HG03135 (cell line): Measurements from ENCODE around the gene SIAH3.
"Not testable (repeated sequence)": the region's sequence is repeated elsewhere in the genome, so short reads cannot be mapped to it uniquely, and the experiment has no call there.

Source experiments
- ATAC-seq: cut with Tn5 transposase; IDR thresholded peaks from one replicate; pipeline ENCODE4 v1.9.1; 2021; ENCODE audit warnings: mild to moderate bottlenecking, moderate library complexity; ENCODE audit not compliant: unreplicated experiment

Gene SIAH3, protein sequence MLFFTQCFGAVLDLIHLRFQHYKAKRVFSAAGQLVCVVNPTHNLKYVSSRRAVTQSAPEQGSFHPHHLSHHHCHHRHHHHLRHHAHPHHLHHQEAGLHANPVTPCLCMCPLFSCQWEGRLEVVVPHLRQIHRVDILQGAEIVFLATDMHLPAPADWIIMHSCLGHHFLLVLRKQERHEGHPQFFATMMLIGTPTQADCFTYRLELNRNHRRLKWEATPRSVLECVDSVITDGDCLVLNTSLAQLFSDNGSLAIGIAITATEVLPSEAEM

DNA sequence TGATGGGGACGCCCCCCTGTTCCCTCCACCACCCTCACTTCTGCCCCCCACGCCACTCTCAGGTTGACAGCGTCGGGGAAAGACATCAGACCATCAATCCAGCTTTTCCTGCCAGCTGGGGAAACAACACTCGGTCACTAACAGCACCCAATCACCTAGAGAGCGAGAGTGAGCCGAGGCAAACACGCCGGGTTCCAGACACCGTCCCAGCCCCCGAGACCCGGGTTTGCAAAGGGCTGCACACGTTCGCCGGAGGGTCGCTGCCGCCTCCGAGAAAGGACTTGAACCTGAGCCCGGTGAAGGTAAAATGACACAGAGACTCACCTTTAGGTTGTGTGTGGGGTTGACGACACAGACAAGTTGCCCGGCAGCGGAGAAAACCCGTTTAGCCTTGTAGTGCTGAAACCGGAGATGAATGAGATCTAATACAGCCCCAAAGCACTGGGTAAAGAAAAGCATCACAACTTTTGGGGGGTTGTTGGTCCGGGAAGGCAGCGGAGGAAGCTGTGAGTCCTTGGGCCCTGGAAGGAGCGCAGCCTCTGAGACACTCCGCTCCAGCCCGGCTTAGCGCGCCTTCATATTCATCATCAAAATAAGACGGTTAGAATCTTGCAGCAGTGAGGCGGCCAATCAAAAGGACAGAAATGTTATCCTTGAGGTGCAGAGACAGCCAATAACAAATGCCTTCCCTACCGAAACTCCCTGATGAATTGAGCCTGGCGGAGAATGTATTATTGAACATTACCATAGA, at the start of gene SIAH3:
TSS of gene SIAH3 (minus strand) at position 583 of the 751 bp plus-strand sequence. CDS start at position 459, 124 bp downstream.
- ATAC-seq: no peak

DNA sequence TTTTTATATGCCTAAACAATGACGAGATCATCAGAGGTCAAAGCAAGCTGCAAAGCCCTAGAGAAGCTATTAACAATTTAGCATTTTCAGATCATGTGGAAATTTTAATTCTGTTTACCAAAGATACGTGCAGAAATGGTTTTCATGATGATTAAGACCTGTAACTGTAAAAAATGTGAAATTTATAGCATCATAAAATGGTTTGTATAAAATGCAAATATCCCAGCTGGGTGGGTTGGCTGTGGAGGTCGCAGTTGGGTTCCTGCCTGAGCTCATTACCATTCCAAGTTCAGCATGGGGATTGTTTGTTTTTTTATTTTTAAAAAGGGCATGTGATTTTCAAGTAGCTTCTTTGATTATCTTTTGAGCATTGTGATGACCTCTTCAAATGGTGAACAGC, 47.9 kb upstream of the SIAH3 start:
- ATAC-seq: no peak

DNA sequence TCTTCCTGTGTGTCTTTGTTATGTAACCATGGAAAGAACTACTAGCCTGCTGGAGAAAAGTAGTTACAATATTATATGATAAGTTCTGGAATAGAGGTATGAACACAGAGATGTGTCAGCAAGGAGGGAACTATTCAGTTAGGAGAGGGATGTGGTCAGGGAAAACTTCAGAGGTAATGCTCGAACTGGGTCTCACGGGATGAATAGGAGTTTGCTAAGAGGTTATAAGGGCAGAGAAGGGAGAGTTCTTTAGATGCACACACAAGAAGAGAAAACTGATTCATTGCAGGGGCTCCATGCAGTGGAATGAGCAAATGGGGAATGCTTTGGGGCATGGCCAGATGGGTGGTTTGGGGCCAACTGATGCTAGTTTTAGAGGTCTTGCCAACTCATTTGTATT, 46.0 kb upstream of the SIAH3 start:
- no peak for ATAC-seq

DNA sequence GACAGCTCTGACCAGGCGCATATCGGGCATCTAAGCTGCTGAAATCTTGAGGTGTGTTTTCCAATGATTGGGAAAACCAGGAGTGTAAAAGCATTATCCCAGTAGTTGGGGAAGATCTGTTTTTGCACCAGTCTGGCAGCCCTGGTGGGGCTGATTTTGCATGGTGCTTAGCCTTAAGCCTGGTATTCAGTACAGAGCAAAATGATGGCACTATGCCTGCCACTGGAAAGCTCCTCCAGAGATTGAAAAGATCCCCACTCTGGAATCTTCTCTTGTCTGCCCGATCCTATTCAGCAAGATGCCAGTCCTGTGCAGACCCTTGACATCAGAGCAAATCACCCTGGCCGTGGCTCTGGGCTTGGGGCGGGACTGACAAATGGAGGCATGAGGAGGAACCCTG, 44.7 kb upstream of the SIAH3 start:
- no peak for ATAC-seq

DNA sequence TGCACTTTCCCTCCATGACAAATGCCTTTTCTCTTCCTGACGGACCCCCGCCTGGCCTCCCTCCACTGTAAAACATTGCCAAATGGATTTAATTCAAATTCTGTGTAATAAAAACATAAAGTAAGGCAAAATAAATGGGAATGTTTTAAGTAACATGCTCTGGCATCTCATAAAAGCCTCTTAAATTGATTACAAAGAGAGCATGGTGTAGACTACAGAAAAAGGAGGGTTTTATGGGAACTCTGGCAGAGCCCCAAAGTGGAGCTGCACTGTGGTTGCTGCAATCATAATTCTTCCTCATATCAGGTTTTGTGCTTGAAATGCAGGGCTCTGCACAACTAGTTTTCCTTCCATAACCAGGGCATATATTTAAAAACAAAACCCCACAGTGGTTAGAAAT, 44.3 kb upstream of the SIAH3 start:
- ATAC-seq: no peak

DNA sequence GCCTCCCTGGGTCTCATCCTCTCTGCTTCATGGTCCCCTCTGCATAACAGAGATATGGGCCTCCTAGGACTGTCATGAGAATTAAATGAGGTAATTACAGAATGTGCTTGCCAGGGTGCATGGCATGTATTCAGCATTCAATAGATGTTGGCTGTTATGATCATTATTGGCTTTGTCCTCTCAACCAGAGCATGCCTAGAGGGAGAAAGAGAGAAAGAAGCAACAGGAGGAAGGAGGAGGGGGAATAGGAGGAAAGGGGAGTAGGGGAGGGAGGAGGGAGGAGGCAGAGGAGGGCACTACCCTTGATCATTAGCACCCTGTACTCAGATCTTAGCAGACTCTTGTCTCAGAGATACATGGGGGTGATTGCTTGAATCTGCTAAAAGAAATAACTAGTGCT, 41.0 kb upstream of the SIAH3 start:
- no peak for ATAC-seq

DNA sequence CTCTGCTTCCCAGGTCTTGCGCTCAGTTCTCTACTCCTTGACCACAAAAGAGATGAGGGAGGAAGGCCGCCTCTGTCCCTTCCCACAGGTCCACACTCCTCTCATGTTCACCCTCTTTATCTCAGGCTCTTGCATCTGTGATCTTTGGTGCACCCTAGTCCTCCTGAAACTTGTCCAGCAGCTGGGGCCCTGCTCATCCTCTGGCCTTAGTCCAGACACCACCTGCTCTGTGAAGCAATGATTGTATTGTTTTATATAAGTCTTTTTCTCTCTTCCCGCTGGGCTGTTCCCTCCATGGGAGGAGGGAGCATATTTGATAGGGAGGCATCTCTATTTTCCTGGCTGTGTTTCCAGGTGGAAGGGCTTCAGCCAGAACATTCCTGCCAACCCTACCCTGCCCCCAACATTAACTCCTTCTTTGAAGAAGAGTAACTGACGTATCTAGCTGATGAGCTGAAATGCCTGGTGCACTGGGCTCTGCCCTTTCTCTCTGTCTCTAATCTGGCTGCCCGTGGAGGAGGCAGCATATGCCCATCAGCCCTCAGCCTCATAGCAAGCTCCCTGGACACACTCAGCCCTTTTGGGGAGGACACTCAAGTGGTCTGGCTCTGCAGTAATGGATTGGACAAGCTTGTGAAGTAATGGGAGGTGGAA, 38.2 kb upstream of the SIAH3 start:
- ATAC-seq: no peak

DNA sequence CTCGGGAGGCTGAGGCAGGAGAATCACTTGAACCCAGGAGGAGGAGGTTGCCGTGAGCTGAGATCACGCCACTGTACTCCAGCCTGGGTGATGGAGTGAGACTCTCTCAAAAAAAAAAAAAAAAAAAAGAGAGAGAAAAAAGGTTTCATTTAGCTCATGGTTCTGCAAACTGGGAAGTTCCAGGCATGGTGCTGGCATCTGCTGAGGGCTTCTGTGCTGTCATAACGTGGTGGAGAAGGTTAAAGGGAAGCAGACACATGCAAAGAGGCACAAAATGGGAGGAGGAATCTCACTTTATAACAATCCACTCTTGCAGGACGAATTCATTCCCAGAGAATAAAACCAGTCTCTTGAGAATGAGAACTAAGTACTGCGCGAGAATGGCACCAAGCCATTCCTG, 34.9 kb upstream of the SIAH3 start:
- ATAC-seq: no peak

DNA sequence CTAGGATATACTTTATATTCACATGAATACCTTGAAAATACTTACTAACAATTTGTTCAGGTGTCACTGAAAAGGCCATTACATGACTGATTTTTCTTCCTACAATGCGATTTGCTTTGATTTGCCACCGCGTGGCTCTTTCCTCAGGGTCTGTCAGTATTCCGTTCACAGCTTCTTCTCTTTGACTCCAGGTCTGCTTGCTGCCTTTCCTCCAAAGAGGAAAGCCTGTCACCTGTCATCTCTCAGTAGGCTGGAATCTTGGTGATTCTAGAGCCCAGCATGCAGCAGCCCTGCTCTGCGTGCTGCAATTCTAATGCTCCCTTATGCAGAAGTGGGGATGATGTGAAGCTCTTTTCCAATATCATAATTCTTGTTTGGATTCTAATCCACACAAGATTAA, 33.6 kb upstream of the SIAH3 start:
- no peak for ATAC-seq

DNA sequence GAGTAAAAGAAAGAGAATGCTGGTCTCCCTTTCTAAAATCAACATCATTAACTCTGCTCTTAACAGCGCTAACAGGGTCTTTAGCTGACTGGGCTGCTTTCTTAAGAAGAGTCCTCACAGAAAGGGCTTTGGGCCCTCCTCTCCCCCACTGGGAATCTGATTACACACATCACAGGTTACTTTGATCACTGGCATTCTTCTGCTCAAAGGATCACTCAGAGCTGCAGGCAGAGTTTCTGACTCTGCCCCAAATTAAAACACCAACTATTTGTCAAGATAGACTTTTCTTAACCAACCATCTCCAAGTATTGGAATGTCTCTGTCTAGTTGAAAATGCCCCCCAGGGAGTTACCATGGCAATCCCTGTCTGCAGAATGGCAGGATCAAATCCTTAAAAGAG, 31.1 kb upstream of the SIAH3 start:
- ATAC-seq: no peak

DNA sequence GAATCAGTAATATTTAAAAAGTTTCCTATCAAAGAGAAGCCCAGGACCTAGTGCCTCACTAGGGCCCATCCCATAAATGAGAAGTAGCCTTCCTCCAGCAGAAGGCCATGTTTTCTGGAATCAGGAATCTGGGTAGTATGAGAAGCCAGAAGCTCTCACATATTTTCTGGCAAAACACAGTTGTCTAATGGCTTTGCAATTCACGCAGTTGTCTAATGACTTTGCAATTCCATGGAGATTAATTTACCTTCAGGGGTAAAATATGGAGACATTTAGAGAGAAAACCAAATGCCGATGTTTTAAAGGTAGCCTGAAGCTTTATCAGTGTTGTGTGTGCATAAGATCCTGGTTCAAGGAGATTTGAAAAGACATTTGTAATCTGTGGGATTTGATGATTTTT, 29.8 kb upstream of the SIAH3 start:
- ATAC-seq: no peak

DNA sequence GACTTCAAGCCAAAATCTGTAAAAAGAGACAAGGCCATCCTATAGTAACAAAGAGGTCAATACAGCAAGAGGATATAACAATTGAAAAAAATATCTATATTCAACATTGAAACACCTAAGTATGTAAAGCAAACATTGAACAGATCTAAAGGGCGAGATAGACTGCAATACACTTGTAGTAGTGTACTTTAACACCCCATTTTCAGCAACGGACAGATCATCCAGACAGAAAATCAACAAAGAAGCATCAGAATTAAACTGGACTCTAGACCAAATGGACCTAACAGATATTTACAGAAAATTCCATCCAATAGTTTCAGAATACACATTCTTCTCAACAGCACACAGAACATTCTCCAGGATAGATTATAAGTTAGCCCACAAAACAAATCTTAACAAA, 28.7 kb upstream of the SIAH3 start:
- no peak for ATAC-seq

DNA sequence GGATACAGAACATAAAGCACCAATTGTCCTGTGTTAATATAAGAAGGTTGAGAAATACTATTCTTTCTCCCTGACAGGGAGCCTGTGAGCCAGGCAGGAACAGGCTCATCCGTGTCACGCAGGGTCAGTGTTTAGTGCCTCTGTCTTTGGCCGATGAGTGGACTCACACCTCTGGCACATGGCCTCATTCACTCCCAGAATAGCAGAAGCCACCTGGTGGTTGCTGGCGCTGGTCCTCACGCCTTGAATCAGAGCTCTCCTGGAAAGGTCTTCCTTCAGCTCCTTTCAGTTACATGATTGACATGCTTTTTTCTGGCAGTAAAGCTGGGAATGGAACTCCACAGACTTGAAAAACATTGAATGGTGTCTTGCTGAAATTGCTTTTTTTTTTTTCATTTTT, 28.1 kb upstream of the SIAH3 start:
- no peak for ATAC-seq

DNA sequence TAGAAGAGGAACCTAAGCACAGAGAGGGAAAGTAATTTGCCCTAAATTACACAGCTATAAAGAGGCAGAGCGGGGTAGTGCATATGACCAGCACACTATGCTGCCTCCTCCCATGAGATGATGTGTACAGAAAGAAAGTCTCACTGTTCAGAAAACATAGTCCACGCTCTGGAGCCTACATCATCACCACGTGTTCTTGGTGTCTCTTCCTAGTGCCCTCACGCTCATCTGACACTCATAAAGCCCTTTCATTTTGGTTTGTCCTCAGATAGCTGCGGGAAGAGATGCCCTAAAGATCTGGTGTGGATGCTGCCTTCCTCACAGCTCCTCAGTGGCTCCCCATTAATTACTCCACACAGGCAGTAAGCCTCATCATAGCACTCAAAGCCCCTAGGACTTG, 27.4 kb upstream of the SIAH3 start:
- ATAC-seq: no peak

DNA sequence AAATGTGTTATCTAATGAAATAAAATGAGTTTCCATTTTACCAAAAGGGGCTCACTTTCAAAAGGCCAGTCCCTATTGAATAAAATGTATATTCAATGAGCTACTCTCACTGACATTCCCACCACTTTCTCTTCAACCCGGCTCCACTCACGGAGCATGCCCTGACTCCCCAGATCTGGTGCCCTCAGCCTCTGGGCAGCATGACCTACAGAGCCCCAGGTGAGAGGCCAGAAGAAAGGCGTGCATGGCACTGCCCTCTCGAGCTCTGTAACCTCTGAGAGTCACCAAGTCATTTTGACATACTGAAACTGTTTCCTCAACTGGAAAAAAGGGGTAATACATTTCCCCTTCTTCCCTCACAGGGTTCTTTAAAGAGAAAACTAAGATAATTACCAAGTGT, 25.2 kb upstream of the SIAH3 start:
- ATAC-seq: no peak

DNA sequence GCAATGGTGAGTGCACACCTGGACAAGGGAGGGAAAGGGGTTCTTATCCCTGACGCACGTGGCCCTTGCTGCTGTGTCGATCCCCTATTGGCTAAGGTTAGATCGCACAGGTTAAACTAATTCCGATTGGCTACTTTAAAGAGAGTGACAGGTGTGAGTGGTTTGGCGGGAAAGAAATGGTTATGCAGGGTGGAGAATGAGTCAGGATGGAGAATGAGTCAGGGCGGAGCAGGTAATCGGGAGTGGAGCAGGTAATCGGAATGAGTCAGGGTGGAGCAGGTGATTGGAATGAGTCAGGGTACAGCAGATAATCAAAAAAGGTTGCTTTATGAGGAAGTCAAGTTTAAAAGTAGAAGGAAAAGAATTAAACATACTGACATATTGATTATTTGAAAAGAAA, 24.4 kb upstream of the SIAH3 start:
- ATAC-seq: no peak

DNA sequence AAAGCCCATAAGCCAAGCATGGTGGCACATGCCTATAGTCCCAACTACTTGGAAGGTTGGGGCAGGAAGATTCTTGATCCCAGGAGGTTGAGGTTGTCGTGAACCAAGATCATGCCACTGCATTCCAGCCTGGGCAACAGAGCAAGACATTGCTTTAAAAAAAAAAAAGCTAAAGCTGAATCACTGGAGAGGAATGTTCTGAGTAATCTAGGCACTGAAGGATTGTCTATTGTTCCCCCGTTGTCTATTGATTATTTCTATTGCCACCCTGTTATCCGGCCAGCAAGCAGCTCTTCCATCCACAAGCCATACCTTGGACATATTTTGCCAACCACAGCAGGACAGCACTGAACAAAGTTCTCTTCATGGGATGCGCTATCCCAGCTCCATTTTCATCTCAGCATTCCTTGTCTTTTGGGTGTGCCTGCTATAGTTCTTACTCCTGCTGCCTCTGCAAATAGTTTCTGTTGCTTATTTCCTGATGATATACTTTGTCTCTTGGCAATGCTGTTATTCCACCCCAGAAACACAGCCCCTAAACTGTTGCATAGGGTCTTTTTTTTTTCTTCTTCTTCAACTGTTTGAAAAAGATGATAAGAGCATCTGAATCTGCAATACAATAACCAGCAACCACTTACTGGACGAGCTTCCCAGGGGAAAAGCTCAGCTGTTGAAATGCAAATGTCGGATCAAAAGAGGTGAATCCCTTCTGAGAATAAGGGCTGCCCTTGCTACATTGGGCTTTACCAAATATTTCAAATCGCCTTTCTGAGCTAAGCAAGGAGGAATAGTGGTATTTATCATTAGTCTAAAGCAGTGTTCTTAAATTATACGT, 22.2 kb upstream of the SIAH3 start:
- ATAC-seq: no peak

DNA sequence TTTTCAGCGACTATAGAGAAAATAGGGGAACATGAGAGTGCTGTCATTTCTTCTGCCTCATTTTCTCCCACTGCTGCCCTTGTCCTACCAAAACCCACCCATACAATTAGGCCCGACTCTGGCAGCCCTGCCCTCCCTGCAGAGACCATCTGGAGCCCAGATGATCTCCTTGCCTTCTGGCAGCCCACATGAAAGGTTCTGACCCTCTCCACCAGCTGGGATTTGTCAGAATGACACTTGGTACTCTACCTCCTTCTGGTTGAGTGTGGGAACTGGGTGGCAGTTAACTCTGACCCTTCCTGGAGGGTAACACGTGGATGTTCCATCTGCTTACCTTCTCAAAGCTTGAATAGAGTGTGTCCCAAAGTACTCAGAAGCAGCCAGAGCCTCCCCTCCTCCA, 21.0 kb upstream of the SIAH3 start:
- no peak for ATAC-seq

DNA sequence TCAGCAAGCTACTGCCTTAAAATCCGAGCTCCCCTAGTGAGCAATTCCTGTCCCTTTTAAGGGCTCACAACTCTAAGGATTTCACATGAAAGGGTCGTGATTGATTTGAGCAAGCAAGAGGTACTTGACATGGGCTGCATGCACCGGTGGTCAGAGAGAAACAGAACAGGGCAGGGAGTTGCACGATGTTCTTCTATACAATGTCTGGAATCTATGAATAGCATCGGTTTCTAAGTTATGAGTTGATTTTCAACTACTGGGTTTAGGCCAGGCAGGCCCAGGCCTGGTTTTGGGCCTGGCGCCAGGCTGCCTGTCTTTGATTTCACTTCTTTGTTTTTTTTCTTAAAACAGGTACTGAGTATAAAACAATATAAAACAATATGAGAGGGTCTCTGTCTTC, 19.6 kb upstream of the SIAH3 start:
- ATAC-seq: not testable (repeated sequence)

DNA sequence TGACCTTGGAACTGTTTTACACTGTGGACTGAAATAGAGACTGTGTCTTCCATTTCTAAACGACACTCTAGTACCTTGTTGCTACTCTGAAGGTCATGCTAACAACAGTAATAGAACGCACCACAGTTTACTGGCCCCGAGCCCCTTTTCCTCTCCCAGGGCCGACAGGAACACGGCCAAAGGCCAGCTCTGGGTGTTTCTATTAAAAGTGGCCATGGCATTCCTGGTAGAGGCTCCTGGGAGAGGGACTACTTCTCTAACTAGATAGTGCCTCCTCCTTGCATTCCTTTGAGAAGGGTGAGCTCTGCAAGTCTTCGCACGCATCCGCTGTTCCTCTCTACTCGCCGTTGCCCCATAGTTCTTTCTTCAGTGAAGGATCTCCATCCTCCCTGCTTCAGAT, 18.7 kb upstream of the SIAH3 start:
- no peak for ATAC-seq

DNA sequence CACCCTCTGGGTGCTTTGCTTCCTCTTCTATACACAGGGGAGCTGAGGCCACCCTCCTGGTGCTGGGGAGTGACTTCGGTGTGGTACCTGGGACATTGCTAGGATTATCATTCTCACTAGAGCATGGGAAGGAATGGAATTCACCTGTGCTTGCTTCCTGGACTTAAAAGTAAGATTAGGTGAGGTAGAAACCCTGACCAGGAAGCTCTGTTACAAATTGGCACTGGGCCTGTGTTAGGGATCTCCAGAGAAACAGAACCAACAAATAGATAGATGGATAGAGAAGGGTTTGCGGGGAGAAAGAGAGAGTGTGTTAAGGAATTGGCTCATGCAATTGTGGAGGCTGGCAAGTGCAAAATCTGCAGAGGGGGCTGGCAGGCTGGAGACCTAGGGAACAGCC, 13.9 kb upstream of the SIAH3 start:
- ATAC-seq: no peak
